H9 (cell line): Measurements from ENCODE around the gene RPL19. TPM values are rescaled to one million over a fixed set of nuclear protein-coding genes. Genes with fewer than 3 reads are reported as not detected.

Source experiments
- DNase-seq: peaks from one replicate; pipeline ENCODE4 v3.0.0-alpha.2; 2017
- H2AFZ ChIP-seq: one replicate; pipeline ENCODE4 v1.6.1; 2013; ENCODE audit warnings: mild to moderate bottlenecking, low read length, control low read depth, moderate library complexity
- H2AK5ac ChIP-seq: 2 replicates; pipeline ENCODE4 v1.6.1; 2013; ENCODE audit warnings: low read length, control low read depth, mixed read lengths; ENCODE audit not compliant: insufficient read length
- H2BK120ac ChIP-seq: one replicate; pipeline ENCODE4 v1.6.1; 2013; ENCODE audit warnings: low read depth, mild to moderate bottlenecking, low read length, control low read depth, inconsistent platforms; ENCODE audit not compliant: poor library complexity, severe bottlenecking
- H2BK12ac ChIP-seq: 2 replicates; pipeline ENCODE4 v1.6.1; 2013; ENCODE audit warnings: low read length, control low read depth, mixed read lengths, low read depth; ENCODE audit not compliant: insufficient read length
- H2BK15ac ChIP-seq: 2 replicates; pipeline ENCODE4 v1.6.1; 2013; ENCODE audit warnings: low read depth, low read length, control low read depth
- H2BK20ac ChIP-seq: one replicate; pipeline ENCODE4 v1.6.1; 2013; ENCODE audit warnings: low read depth, mild to moderate bottlenecking, low read length, control low read depth, inconsistent platforms; ENCODE audit not compliant: poor library complexity, severe bottlenecking
- H2BK5ac ChIP-seq: 2 replicates; pipeline ENCODE4 v1.6.1; 2013; ENCODE audit warnings: low read length, control low read depth, mixed read lengths; ENCODE audit not compliant: insufficient read length
- H3K14ac ChIP-seq: 2 replicates; pipeline ENCODE4 v1.6.1; 2013; ENCODE audit warnings: low read length, control low read depth; ENCODE audit not compliant: insufficient read depth
- H3K18ac ChIP-seq: 2 replicates; pipeline ENCODE4 v1.6.1; 2013; ENCODE audit warnings: low read depth, mild to moderate bottlenecking, mixed read lengths, low read length, control low read depth; ENCODE audit not compliant: insufficient read length
- H3K23ac ChIP-seq: 2 replicates; pipeline ENCODE4 v1.6.1; 2013; ENCODE audit warnings: low read length, control low read depth, mixed read lengths, low read depth; ENCODE audit not compliant: insufficient read length
- H3K23me2 ChIP-seq: 2 replicates; pipeline ENCODE4 v1.6.1; 2013; ENCODE audit warnings: low read depth, mild to moderate bottlenecking, mixed read lengths, low read length, control low read depth; ENCODE audit not compliant: insufficient read length, poor library complexity, severe bottlenecking
- H3K27ac ChIP-seq: 2 replicates; pipeline ENCODE4 v1.5.1; 2013; ENCODE audit warnings: low read length, control low read depth, mixed read lengths, low read depth; ENCODE audit not compliant: insufficient read length
- H3K27me3 ChIP-seq: 2 replicates; pipeline ENCODE4 v1.6.1; 2013; ENCODE audit warnings: low read length, control low read depth, inconsistent platforms; ENCODE audit not compliant: insufficient read depth
- H3K4ac ChIP-seq: 2 replicates; pipeline ENCODE4 v1.6.1; 2013; ENCODE audit warnings: low read depth, mild to moderate bottlenecking, control low read depth, inconsistent platforms, low read length, moderate library complexity
- H3K4me1 ChIP-seq: 2 replicates; pipeline ENCODE4 v1.6.1; 2013; ENCODE audit warnings: low read length, control low read depth, inconsistent platforms; ENCODE audit not compliant: insufficient read depth
- H3K4me2 ChIP-seq: 2 replicates; pipeline ENCODE4 v1.6.1; 2013; ENCODE audit warnings: low read length, control low read depth, mixed read lengths; ENCODE audit not compliant: insufficient read length, insufficient read depth
- H3K56ac ChIP-seq: 2 replicates; pipeline ENCODE4 v1.6.1; 2013; ENCODE audit warnings: low read depth, mild to moderate bottlenecking, mixed read lengths, low read length, control low read depth; ENCODE audit not compliant: insufficient read length
- H3K79me1 ChIP-seq: 2 replicates; pipeline ENCODE4 v1.6.1; 2013; ENCODE audit warnings: low read depth, mild to moderate bottlenecking, moderate library complexity, low read length, control low read depth, inconsistent platforms; ENCODE audit not compliant: insufficient read depth, poor library complexity, severe bottlenecking
- H3K79me2 ChIP-seq: 2 replicates; pipeline ENCODE4 v1.6.1; 2013; ENCODE audit warnings: low read length, control low read depth, inconsistent platforms; ENCODE audit not compliant: insufficient read depth
- H3K9ac ChIP-seq: 2 replicates; pipeline ENCODE4 v1.6.1; 2013; ENCODE audit warnings: low read length, control low read depth, mixed read lengths; ENCODE audit not compliant: insufficient read length; ENCODE audit errors: extremely low read depth
- H3K9me3 ChIP-seq: one replicate; pipeline ENCODE4 v1.6.1; 2013; ENCODE audit warnings: low read depth, low read length, inconsistent platforms; ENCODE audit not compliant: control insufficient read depth
- H3T11ph ChIP-seq: one replicate; pipeline ENCODE4 v1.6.1; 2013; ENCODE audit warnings: mild to moderate bottlenecking, low read length, control low read depth, inconsistent platforms
- H4K20me1 ChIP-seq: one replicate; pipeline ENCODE4 v1.6.1; 2013; ENCODE audit not compliant: control insufficient read depth, insufficient read length, insufficient read depth
- H4K5ac ChIP-seq: 2 replicates; pipeline ENCODE4 v1.6.1; 2013; ENCODE audit warnings: low read depth, mild to moderate bottlenecking, mixed read lengths, low read length, control low read depth; ENCODE audit not compliant: insufficient read length
- H4K8ac ChIP-seq: replicated peaks from 2 replicates; pipeline ENCODE4 v1.6.1; 2013; ENCODE audit warnings: low read length, control low read depth, mixed read lengths, low read depth; ENCODE audit not compliant: insufficient read length
- H4K91ac ChIP-seq: 2 replicates; pipeline ENCODE4 v1.6.1; 2013; ENCODE audit warnings: low read depth, mild to moderate bottlenecking, moderate library complexity, mixed read lengths, low read length, control low read depth; ENCODE audit not compliant: insufficient read length
- H3K27ac Mint-ChIP-seq, 3 experiments: 2 replicates in 2 of 3; 3 replicates in 1 of 3; pipeline ENCODE4 v1.8.0; 2020 to 2021; ENCODE audit warnings: mixed read lengths in 3 of 3, mild to moderate bottlenecking in 1 of 3, moderate library complexity in 1 of 3
- H3K27me3 Mint-ChIP-seq: 2 replicates; pipeline ENCODE4 v1.8.0; 2021; ENCODE audit warnings: low read depth, mild to moderate bottlenecking, moderate library complexity, mixed read lengths
- H3K36me3 Mint-ChIP-seq, 3 experiments: 2 replicates in 2 of 3; 3 replicates in 1 of 3; pipeline ENCODE4 v1.8.0; 2020 to 2021; ENCODE audit warnings: low read depth in 3 of 3, mixed read lengths in 3 of 3; ENCODE audit not compliant: insufficient read depth in 1 of 3
- H3K4me1 Mint-ChIP-seq, 2 experiments: 2 replicates each; pipeline ENCODE4 v1.8.0; 2020; ENCODE audit warnings: mixed read lengths in 2 of 2
- H3K4me3 Mint-ChIP-seq, 2 experiments: 2 replicates in 1 of 2; 3 replicates in 1 of 2; pipeline ENCODE4 v1.8.0; 2020 to 2021; ENCODE audit warnings: mild to moderate bottlenecking in 2 of 2, mixed read lengths in 2 of 2, moderate library complexity in 1 of 2
- H3K9me3 Mint-ChIP-seq, 2 experiments: 2 replicates in 1 of 2; 3 replicates in 1 of 2; pipeline ENCODE4 v1.8.0; 2020; ENCODE audit warnings: mild to moderate bottlenecking in 2 of 2, mixed read lengths in 2 of 2, moderate library complexity in 1 of 2
- WGBS: extraction: QIAGEN DNeasy Blood & Tissue Kit; methylation state at CpG from one replicate; pipeline ENCODE4 v1.1.7; 2013; ENCODE audit warnings: missing lambda C conversion rate, low lambda C conversion rate, mixed read lengths; ENCODE audit not compliant: insufficient read length; ENCODE audit errors: extremely low coverage; 5-methylcytosine and 5-hydroxymethylcytosine counted together
- total RNA-seq: library from RNA; stranded (reverse); gene quantifications from 2 replicates; pipeline ENCODE4 v1.2.1, GENCODE V29; 2021
- TF ChIP-seq, protein P1 (sequence below): fragments of 200-600 bp; sonication (generic); conservative IDR thresholded peaks from 3 replicates; pipeline ENCODE4 v1.8.0; 2021; ENCODE audit warnings: antibody characterized with exemption, mild to moderate bottlenecking

RPL19 gene
- total RNA-seq, 1 experiment from 2014 or later = 2,038 TPM

- Histone ChIP-seq H2BK12ac (no peak overlapping the region), H2BK20ac (no peak overlapping the region), H3K4me1 (no peaks in the 10 kb centered on the region; the same call in 1 of the 2 replicates), H2BK120ac (no peak overlapping the region), H2BK5ac (no peak overlapping the region), H3K23me2 (peaks cover 2% of the 10 kb centered on the region), H3K4ac (no peak overlapping the region), H3K14ac (no peak overlapping the region), H3K79me2 (no peaks in the 10 kb centered on the region), H3K9ac (no peak overlapping the region), H3K79me1 (no peaks in the 10 kb centered on the region), H3K4me2 (no peak overlapping the region), H3K23ac (no peak overlapping the region), H4K5ac (no peak overlapping the region), H4K91ac (no peak overlapping the region), H3K27ac (no peak overlapping the region), H3K27me3 (peaks cover 10% of the 10 kb centered on the region; the same call in 1 of the 2 replicates), H2BK15ac (no peak overlapping the region), H3K56ac (no peak overlapping the region), H3K18ac (no peak overlapping the region), H3K9me3 (no peaks in the 10 kb centered on the region), H3T11ph (no peak overlapping the region), H4K20me1 (no peaks in the 10 kb centered on the region), H2AK5ac (no peak overlapping the region), H4K8ac (no peak overlapping the region), H2AFZ (no peak overlapping the region)
- Mint-ChIP-seq H3K27ac (no peak overlapping the region), H3K27me3 (peaks cover 31% of the 10 kb centered on the region), H3K4me3 (no peak overlapping the region), H3K9me3 (peaks cover 4 to 8% of the 10 kb centered on the region in 2 experiments; a peak in 4 of 5 replicates), H3K36me3 (peaks cover 3 to 11% (median 7%) of the 10 kb centered on the region in 3 experiments; a peak in 5 of 7 replicates), H3K4me1 (peaks cover 38 to 52% of the 10 kb centered on the region in 2 experiments)
- DNase-seq = no peak
- WGBS = no CpG with 5 or more reads among the region's 6 CpGs
- TF ChIP-seq, protein P1, sequence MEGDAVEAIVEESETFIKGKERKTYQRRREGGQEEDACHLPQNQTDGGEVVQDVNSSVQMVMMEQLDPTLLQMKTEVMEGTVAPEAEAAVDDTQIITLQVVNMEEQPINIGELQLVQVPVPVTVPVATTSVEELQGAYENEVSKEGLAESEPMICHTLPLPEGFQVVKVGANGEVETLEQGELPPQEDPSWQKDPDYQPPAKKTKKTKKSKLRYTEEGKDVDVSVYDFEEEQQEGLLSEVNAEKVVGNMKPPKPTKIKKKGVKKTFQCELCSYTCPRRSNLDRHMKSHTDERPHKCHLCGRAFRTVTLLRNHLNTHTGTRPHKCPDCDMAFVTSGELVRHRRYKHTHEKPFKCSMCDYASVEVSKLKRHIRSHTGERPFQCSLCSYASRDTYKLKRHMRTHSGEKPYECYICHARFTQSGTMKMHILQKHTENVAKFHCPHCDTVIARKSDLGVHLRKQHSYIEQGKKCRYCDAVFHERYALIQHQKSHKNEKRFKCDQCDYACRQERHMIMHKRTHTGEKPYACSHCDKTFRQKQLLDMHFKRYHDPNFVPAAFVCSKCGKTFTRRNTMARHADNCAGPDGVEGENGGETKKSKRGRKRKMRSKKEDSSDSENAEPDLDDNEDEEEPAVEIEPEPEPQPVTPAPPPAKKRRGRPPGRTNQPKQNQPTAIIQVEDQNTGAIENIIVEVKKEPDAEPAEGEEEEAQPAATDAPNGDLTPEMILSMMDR = no peak
These were observed 29.5 kb upstream of the RPL19 start for GRCh38 chr17:39170558-39170957.
